ENCODE measurements around the gene FBXL17. TPM values are rescaled to one million over a fixed set of nuclear protein-coding genes. Genes with fewer than 3 reads are reported as not detected.

The FBXL17 gene
- total RNA-seq, 1 experiment from 2014 or later = 3.5 TPM

DNA sequence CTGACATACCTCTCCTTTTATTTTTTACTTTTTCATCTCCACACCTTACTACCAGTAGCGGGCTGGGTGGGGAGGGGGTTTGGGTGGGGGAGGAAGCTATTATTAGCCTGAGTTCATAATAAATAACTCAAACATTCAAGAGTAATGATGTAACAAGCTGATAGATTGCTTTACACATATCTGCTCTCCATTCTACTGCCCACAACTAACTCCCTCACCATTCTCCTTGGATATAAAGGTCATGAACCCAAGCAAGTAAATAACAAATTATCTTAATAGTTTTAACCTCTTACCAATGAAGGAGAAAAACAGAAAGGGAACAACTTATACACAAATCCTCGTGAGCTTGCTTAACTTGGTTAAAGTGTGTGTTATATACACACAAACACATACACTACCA is 15.4 kb downstream of the FBXL17 start:
- H3K36me3 Mint-ChIP-seq = no peaks in the 10 kb centered on the region
- ATAC-seq (no peak), DNase-seq (ENCODE audit: low spot score) (no peak)
- H3K4me1 Mint-ChIP-seq = peaks cover 18% of the 10 kb centered on the region
- H3K27me3 Mint-ChIP-seq (ENCODE audit: low read depth) = no peaks in the 10 kb centered on the region
- H3K4me3 Mint-ChIP-seq = no peak overlapping the region
- TF ChIP-seq ZNF317 (CRISPR knock-in tag; IDR thresholded peaks at IDR 0.05; ENCODE audit: borderline replicate concordance, low read depth) (no peak), JUN (CRISPR knock-in tag; IDR thresholded peaks at IDR 0.05) (no peak), ZNF121 (CRISPR knock-in tag; IDR thresholded peaks at IDR 0.05) (no peak), SP1 (CRISPR knock-in tag; conservative IDR thresholded peaks at IDR 0.05) (no peak), SOX15 (CRISPR knock-in tag; IDR thresholded peaks at IDR 0.05) (no peak), ESRRA (CRISPR knock-in tag; IDR thresholded peaks at IDR 0.05; ENCODE audit: borderline replicate concordance) (no peak), IRF2 (CRISPR knock-in tag; IDR thresholded peaks at IDR 0.05; ENCODE audit: borderline replicate concordance, low read depth) (no peak), JAZF1 (CRISPR knock-in tag; IDR thresholded peaks at IDR 0.05) (no peak), ETV6 (CRISPR knock-in tag; IDR thresholded peaks at IDR 0.05) (no peak), SMAD3 (CRISPR knock-in tag; IDR thresholded peaks at IDR 0.05; ENCODE audit: borderline replicate concordance) (no peak), FOXK1 (CRISPR knock-in tag; IDR thresholded peaks at IDR 0.05) (no peak), ZNF423 (CRISPR knock-in tag; IDR thresholded peaks at IDR 0.05) (no peak)
- TF ChIP-seq, protein P1, sequence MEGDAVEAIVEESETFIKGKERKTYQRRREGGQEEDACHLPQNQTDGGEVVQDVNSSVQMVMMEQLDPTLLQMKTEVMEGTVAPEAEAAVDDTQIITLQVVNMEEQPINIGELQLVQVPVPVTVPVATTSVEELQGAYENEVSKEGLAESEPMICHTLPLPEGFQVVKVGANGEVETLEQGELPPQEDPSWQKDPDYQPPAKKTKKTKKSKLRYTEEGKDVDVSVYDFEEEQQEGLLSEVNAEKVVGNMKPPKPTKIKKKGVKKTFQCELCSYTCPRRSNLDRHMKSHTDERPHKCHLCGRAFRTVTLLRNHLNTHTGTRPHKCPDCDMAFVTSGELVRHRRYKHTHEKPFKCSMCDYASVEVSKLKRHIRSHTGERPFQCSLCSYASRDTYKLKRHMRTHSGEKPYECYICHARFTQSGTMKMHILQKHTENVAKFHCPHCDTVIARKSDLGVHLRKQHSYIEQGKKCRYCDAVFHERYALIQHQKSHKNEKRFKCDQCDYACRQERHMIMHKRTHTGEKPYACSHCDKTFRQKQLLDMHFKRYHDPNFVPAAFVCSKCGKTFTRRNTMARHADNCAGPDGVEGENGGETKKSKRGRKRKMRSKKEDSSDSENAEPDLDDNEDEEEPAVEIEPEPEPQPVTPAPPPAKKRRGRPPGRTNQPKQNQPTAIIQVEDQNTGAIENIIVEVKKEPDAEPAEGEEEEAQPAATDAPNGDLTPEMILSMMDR (IDR thresholded peaks at IDR 0.05) = no peak
- TF ChIP-seq, protein P2, sequence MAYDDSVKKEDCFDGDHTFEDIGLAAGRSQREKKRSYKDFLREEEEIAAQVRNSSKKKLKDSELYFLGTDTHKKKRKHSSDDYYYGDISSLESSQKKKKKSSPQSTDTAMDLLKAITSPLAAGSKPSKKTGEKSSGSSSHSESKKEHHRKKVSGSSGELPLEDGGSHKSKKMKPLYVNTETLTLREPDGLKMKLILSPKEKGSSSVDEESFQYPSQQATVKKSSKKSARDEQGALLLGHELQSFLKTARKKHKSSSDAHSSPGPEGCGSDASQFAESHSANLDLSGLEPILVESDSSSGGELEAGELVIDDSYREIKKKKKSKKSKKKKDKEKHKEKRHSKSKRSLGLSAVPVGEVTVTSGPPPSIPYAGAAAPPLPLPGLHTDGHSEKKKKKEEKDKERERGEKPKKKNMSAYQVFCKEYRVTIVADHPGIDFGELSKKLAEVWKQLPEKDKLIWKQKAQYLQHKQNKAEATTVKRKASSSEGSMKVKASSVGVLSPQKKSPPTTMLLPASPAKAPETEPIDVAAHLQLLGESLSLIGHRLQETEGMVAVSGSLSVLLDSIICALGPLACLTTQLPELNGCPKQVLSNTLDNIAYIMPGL (CRISPR knock-in tag; IDR thresholded peaks at IDR 0.05) = no peak
- TF ChIP-seq, protein P3, sequence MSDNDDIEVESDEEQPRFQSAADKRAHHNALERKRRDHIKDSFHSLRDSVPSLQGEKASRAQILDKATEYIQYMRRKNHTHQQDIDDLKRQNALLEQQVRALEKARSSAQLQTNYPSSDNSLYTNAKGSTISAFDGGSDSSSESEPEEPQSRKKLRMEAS (CRISPR knock-in tag; IDR thresholded peaks at IDR 0.05) = no peak
- TF ChIP-seq, protein P4, sequence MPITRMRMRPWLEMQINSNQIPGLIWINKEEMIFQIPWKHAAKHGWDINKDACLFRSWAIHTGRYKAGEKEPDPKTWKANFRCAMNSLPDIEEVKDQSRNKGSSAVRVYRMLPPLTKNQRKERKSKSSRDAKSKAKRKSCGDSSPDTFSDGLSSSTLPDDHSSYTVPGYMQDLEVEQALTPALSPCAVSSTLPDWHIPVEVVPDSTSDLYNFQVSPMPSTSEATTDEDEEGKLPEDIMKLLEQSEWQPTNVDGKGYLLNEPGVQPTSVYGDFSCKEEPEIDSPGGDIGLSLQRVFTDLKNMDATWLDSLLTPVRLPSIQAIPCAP (CRISPR knock-in tag; IDR thresholded peaks at IDR 0.05) = no peak
- TF ChIP-seq, protein P5, sequence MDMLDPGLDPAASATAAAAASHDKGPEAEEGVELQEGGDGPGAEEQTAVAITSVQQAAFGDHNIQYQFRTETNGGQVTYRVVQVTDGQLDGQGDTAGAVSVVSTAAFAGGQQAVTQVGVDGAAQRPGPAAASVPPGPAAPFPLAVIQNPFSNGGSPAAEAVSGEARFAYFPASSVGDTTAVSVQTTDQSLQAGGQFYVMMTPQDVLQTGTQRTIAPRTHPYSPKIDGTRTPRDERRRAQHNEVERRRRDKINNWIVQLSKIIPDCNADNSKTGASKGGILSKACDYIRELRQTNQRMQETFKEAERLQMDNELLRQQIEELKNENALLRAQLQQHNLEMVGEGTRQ (CRISPR knock-in tag; IDR thresholded peaks at IDR 0.05) = no peak
- TF ChIP-seq, protein P6, sequence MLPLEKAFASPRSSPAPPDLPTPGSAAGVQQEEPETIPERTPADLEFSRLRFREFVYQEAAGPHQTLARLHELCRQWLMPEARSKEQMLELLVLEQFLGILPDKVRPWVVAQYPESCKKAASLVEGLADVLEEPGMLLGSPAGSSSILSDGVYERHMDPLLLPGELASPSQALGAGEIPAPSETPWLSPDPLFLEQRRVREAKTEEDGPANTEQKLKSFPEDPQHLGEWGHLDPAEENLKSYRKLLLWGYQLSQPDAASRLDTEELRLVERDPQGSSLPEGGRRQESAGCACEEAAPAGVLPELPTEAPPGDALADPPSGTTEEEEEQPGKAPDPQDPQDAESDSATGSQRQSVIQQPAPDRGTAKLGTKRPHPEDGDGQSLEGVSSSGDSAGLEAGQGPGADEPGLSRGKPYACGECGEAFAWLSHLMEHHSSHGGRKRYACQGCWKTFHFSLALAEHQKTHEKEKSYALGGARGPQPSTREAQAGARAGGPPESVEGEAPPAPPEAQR (CRISPR knock-in tag; IDR thresholded peaks at IDR 0.05) = no peak
- TF ChIP-seq, protein P7, sequence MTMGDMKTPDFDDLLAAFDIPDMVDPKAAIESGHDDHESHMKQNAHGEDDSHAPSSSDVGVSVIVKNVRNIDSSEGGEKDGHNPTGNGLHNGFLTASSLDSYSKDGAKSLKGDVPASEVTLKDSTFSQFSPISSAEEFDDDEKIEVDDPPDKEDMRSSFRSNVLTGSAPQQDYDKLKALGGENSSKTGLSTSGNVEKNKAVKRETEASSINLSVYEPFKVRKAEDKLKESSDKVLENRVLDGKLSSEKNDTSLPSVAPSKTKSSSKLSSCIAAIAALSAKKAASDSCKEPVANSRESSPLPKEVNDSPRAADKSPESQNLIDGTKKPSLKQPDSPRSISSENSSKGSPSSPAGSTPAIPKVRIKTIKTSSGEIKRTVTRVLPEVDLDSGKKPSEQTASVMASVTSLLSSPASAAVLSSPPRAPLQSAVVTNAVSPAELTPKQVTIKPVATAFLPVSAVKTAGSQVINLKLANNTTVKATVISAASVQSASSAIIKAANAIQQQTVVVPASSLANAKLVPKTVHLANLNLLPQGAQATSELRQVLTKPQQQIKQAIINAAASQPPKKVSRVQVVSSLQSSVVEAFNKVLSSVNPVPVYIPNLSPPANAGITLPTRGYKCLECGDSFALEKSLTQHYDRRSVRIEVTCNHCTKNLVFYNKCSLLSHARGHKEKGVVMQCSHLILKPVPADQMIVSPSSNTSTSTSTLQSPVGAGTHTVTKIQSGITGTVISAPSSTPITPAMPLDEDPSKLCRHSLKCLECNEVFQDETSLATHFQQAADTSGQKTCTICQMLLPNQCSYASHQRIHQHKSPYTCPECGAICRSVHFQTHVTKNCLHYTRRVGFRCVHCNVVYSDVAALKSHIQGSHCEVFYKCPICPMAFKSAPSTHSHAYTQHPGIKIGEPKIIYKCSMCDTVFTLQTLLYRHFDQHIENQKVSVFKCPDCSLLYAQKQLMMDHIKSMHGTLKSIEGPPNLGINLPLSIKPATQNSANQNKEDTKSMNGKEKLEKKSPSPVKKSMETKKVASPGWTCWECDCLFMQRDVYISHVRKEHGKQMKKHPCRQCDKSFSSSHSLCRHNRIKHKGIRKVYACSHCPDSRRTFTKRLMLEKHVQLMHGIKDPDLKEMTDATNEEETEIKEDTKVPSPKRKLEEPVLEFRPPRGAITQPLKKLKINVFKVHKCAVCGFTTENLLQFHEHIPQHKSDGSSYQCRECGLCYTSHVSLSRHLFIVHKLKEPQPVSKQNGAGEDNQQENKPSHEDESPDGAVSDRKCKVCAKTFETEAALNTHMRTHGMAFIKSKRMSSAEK (CRISPR knock-in tag; IDR thresholded peaks at IDR 0.05; ENCODE audit: borderline replicate concordance) = no peak
- H3K9me3 Mint-ChIP-seq = no peaks in the 10 kb centered on the region
- H3K27ac Mint-ChIP-seq = no peak overlapping the region
- POLR2A ChIA-PET = interaction anchor here (1.0 kb wide), 1 partner anchor 15 kb away, joined by 3 read pairs; the partner anchor contains the start of gene FBXL17
- CTCF ChIA-PET = no interaction called here

Data from WTC11 (cell line).